ENCODE results near the gene TMEM170B.

Gene TMEM170B

DNA sequence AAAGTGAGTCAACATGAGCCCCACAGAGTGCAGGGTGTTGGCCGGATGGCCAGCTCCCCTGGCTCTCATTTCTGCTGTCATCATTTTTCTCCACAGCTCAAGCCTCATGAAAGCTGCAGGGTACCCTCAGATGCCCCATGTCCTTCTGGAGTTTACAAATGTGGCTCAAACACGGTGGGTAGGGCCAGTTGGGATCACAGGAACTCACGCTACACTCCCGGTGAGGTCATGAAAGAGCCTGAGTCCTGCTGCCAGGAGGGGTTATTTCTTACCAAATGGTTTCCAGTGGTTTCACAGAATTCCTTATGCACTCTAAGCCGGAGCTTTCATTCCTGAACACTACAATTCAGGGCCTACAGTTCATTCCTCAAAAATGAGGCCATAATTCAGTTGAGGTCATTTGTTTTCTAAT, 78.7 kb downstream of the TMEM170B start:
- DNase-seq (ENCODE audit: low spot score): no peak

- peak; percentile 51 for DNase-seq (ENCODE audit: low spot score)
Measured at GRCh38 chr6:11618533-11618932, 81.0 kb downstream of the TMEM170B start.

GRCh38 chr6:11621119-11621518, 83.6 kb downstream of the TMEM170B start:
- no peak for DNase-seq (ENCODE audit: low spot score)

DNA sequence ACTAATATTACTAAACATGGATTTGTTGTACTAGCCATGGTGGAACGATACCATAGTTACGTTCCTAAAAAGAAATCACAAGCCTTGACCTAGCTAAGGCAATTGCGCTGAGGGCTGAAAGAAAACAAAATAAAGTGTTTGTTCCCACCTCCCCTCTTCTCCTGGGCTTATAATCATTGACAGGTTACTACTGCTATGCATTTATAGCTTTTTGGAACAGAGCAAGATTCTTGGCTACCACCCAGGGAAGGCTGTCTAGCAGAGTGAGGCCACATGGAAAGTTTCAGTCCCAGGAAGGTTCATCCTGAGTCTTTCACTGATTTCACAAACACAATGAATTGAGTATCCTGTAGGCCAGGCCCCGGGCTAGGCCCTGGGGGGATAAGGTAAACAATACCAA, 84.6 kb downstream of the TMEM170B start:
- no peak for DNase-seq (ENCODE audit: low spot score)

DNA sequence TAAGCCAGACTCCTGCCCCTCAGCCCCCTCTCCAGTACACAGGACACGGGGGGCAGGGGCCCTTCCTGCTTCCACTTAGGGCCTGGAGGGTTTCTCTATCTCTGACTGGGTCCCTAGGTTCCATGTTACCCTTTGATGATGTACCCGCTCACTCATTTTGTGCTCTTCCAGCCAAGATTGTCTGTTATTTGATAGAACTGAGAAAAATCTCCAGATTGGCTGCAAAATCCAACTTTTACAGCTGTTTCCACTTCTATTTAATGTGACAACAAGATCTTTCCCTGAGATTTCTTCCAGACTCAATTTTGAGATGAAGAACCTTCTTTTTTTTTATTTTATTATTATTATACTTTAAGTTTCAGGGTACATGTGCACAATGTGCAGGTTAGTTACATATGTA, 85.7 kb downstream of the TMEM170B start:
- DNase-seq (ENCODE audit: low spot score): no peak

DNA sequence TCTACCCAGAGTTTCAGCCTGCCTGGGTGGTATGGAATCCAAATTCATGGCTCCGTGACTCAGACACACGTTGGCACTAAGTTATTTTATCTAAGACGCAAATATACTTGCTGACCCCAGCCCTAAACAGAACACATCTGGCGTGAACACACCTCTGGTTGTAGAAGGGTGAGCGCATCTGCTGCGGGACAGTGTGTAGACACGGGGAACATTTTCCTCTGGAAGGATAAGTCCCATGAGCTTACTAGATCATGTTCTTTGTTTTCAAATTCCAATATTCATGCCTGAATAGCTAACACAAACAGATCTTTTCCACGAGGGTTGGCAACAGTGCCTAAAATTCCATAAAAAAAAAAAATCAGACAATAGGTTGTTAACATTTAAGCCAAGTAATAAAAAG, 87.8 kb downstream of the TMEM170B start:
- DNase-seq (ENCODE audit: low spot score): no peak

GRCh38 chr6:11626356-11626755, 88.8 kb downstream of the TMEM170B start:
- DNase-seq (ENCODE audit: low spot score): no peak

DNA sequence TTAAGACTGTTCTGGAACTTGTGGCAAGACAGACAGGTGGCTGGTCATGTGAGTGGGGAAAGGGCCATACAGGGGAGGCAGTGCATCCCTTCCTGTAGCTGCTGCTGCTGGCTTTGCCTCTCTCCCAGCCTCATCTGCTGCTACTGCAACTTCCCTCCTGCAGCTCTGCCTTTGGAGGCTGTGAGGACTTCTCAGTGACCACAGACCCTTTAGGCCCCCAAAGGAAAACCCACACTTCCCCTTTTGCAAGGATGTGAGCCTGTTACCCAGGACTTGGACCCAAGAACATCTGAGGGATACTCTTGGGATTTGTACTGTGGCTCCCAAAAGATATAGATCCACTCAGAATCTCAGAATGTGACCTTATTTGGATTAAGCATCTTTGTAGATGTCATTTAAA, 91.0 kb downstream of the TMEM170B start:
- no peak for DNase-seq (ENCODE audit: low spot score)

DNA sequence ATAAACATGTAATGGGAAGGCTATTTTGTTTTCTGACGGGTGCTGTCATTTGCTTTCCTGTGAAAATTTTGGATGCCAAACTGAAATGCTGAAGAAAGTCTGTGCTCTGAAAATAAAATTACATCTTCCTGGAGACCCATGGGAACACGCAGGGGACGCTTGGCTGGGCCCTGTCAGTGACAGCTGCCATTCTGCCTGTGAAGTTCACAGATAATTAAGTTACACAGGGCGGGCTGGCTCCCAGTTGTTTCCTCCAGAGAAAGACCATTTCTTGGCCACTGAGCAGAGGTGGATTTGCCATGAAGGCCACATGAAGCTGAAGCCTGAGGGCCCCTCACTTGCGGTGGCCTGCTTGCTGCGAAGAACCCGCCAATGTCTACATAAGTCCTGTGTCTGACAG, 93.5 kb downstream of the TMEM170B start:
- peak; percentile 7 for DNase-seq (ENCODE audit: low spot score)

DNA sequence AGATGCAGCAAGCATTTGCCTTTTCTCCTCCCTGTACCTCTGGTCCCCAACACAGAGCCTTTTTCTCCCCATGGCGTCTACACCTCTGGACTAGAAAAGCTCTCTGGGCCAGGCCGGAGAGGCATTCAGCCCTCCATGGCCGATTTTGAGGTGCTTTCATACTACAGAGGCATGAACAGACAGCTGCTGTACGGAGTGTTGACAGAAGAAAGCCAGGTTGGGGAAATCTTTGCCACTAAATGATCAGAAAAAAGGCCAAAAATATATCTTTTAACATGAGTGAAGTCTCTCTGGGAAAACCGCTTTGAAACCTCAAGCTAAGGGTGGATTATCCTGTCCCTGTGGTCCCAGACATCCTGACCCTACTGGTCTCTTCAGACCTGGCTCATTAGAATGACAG, 94.0 kb downstream of the TMEM170B start:
- DNase-seq (ENCODE audit: low spot score): no peak

- DNase-seq (ENCODE audit: low spot score): no peak
Measured at GRCh38 chr6:11632231-11632630, 94.7 kb downstream of the TMEM170B start.

- no peak for DNase-seq (ENCODE audit: low spot score)
Measured at GRCh38 chr6:11632795-11633511, 95.4 kb downstream of the TMEM170B start.

Data from NAMALWA (cell line).